ENCODE measurements around the gene RFNG. TPM values are rescaled to one million over a fixed set of nuclear protein-coding genes. Genes with fewer than 3 reads are reported as not detected.

Gene RFNG
- total and polyA plus RNA-seq, 5 donors from 2014 or later = 3.2 to 35.1 (median 5.4) TPM

- no peak overlapping the region for H3K4me3 Mint-ChIP-seq
- Histone ChIP-seq H3K27me3 (ENCODE audit: control insufficient read depth, insufficient read depth, low read length) (no peaks in the 10 kb centered on the region), H3K36me3 (ENCODE audit: control insufficient read depth, insufficient read depth, low read length) (peaks cover 27% of the 10 kb centered on the region), H3K27ac (ENCODE audit: insufficient read depth, low read length, poor library complexity, severe bottlenecking) (no peak overlapping the region), H3K4me3 (ENCODE audit: low read depth, low read length) (no peak overlapping the region), H3K9me3 (ENCODE audit: control insufficient read depth in 2 of 2, low read length in 2 of 2) (no peaks in the 10 kb centered on the region), H3K4me1 (ENCODE audit: control insufficient read depth, insufficient read depth, low read length, poor library complexity, severe bottlenecking) (no peaks in the 10 kb centered on the region)
- H3K4me1 Mint-ChIP-seq = no peaks in the 10 kb centered on the region
- no peak for DNase-seq
- H3K27ac Mint-ChIP-seq = no peak overlapping the region
- no peaks in the 10 kb centered on the region for H3K27me3 Mint-ChIP-seq
- no peaks in the 10 kb centered on the region for H3K9me3 Mint-ChIP-seq
- no peaks in the 10 kb centered on the region for H3K36me3 Mint-ChIP-seq
- ATAC-seq (ENCODE audit: low read depth in 2 of 2) = no peak
Measured at GRCh38 chr17:82082456-82082855, 30.8 kb upstream of the RFNG start.

- H3K4me1 ChIP-seq (ENCODE audit: control insufficient read depth, insufficient read depth, low read length, poor library complexity, severe bottlenecking) = no peaks in the 10 kb centered on the region
Measured at GRCh38 chr17:82081966-82082365, 30.4 kb upstream of the RFNG start.

GRCh38 chr17:82081546-82081945 lies 29.9 kb upstream of the RFNG start:
- Histone ChIP-seq H3K9me3 (ENCODE audit: control insufficient read depth in 2 of 2, low read length in 2 of 2) (no peaks in the 10 kb centered on the region), H3K27me3 (ENCODE audit: control insufficient read depth, insufficient read depth, low read length) (no peaks in the 10 kb centered on the region), H3K4me1 (ENCODE audit: control insufficient read depth, insufficient read depth, low read length, poor library complexity, severe bottlenecking) (no peaks in the 10 kb centered on the region), H3K27ac (ENCODE audit: insufficient read depth, low read length, poor library complexity, severe bottlenecking) (no peak overlapping the region), H3K36me3 (ENCODE audit: control insufficient read depth, insufficient read depth, low read length) (peaks cover 26% of the 10 kb centered on the region), H3K4me3 (ENCODE audit: low read depth, low read length) (no peak overlapping the region)
- no peaks in the 10 kb centered on the region for H3K27me3 Mint-ChIP-seq
- no peak overlapping the region for H3K27ac Mint-ChIP-seq
- H3K9me3 Mint-ChIP-seq = no peaks in the 10 kb centered on the region
- ATAC-seq (ENCODE audit: low read depth in 2 of 2) (no peak), DNase-seq (no peak)
- no peaks in the 10 kb centered on the region for H3K4me1 Mint-ChIP-seq
- no peaks in the 10 kb centered on the region for H3K36me3 Mint-ChIP-seq
- H3K4me3 Mint-ChIP-seq = no peak overlapping the region

More at GRCh38 chr17:82081966-82082365, 30.4 kb upstream of the RFNG start:
- H3K27ac Mint-ChIP-seq = no peak overlapping the region
- no peak for ATAC-seq (ENCODE audit: low read depth in 2 of 2)
- Histone ChIP-seq H3K27ac (ENCODE audit: insufficient read depth, low read length, poor library complexity, severe bottlenecking) (no peak overlapping the region), H3K9me3 (ENCODE audit: control insufficient read depth in 2 of 2, low read length in 2 of 2) (no peaks in the 10 kb centered on the region), H3K36me3 (ENCODE audit: control insufficient read depth, insufficient read depth, low read length) (peaks cover 27% of the 10 kb centered on the region), H3K27me3 (ENCODE audit: control insufficient read depth, insufficient read depth, low read length) (no peaks in the 10 kb centered on the region), H3K4me3 (ENCODE audit: low read depth, low read length) (no peak overlapping the region)
- no peak overlapping the region for H3K4me3 Mint-ChIP-seq
- no peaks in the 10 kb centered on the region for H3K9me3 Mint-ChIP-seq
- no peak for DNase-seq
- no peaks in the 10 kb centered on the region for H3K36me3 Mint-ChIP-seq
- no peaks in the 10 kb centered on the region for H3K4me1 Mint-ChIP-seq
- no peaks in the 10 kb centered on the region for H3K27me3 Mint-ChIP-seq

GRCh38 chr17:82080789-82081464 lies 29.3 kb upstream of the RFNG start:
- Histone ChIP-seq H3K4me1 (ENCODE audit: control insufficient read depth, insufficient read depth, low read length, poor library complexity, severe bottlenecking) (no peaks in the 10 kb centered on the region), H3K9me3 (ENCODE audit: control insufficient read depth in 2 of 2, low read length in 2 of 2) (no peaks in the 10 kb centered on the region), H3K27ac (ENCODE audit: insufficient read depth, low read length, poor library complexity, severe bottlenecking) (no peak overlapping the region), H3K27me3 (ENCODE audit: control insufficient read depth, insufficient read depth, low read length) (no peaks in the 10 kb centered on the region), H3K36me3 (ENCODE audit: control insufficient read depth, insufficient read depth, low read length) (peaks cover 20% of the 10 kb centered on the region), H3K4me3 (ENCODE audit: low read depth, low read length) (no peak overlapping the region)
- Mint-ChIP-seq H3K27me3 (no peaks in the 10 kb centered on the region), H3K9me3 (no peaks in the 10 kb centered on the region), H3K4me3 (no peak overlapping the region), H3K4me1 (no peaks in the 10 kb centered on the region), H3K36me3 (no peaks in the 10 kb centered on the region), H3K27ac (no peak overlapping the region)
- no peak for DNase-seq
- ATAC-seq (ENCODE audit: low read depth in 2 of 2) = no peak

- H3K9me3 ChIP-seq (ENCODE audit: control insufficient read depth in 2 of 2, low read length in 2 of 2) = no peaks in the 10 kb centered on the region
Measured at GRCh38 chr17:82080048-82080788, 28.6 kb upstream of the RFNG start.

GRCh38 chr17:82079001-82079677 lies 27.5 kb upstream of the RFNG start:
- no peak for ATAC-seq (ENCODE audit: low read depth in 2 of 2)
- Histone ChIP-seq H3K4me1 (ENCODE audit: control insufficient read depth, insufficient read depth, low read length, poor library complexity, severe bottlenecking) (no peaks in the 10 kb centered on the region), H3K27ac (ENCODE audit: insufficient read depth, low read length, poor library complexity, severe bottlenecking) (no peak overlapping the region), H3K4me3 (ENCODE audit: low read depth, low read length) (no peak overlapping the region), H3K9me3 (ENCODE audit: control insufficient read depth in 2 of 2, low read length in 2 of 2) (no peaks in the 10 kb centered on the region), H3K27me3 (ENCODE audit: control insufficient read depth, insufficient read depth, low read length) (no peaks in the 10 kb centered on the region), H3K36me3 (ENCODE audit: control insufficient read depth, insufficient read depth, low read length) (peaks cover 19% of the 10 kb centered on the region)
- Mint-ChIP-seq H3K27ac (no peak overlapping the region), H3K27me3 (peaks cover 5% of the 10 kb centered on the region), H3K36me3 (no peaks in the 10 kb centered on the region), H3K9me3 (no peaks in the 10 kb centered on the region), H3K4me3 (no peak overlapping the region), H3K4me1 (no peaks in the 10 kb centered on the region)
- no peak for DNase-seq

More at GRCh38 chr17:82080048-82080788, 28.6 kb upstream of the RFNG start:
- no peak overlapping the region for H3K4me3 Mint-ChIP-seq
- no peaks in the 10 kb centered on the region for H3K4me1 ChIP-seq (ENCODE audit: control insufficient read depth, insufficient read depth, low read length, poor library complexity, severe bottlenecking)
- no peaks in the 10 kb centered on the region for H3K9me3 Mint-ChIP-seq
- no peaks in the 10 kb centered on the region for H3K4me1 Mint-ChIP-seq
- H3K27me3 Mint-ChIP-seq = no peaks in the 10 kb centered on the region
- ATAC-seq (ENCODE audit: low read depth in 2 of 2) = no peak
- no peak overlapping the region for H3K4me3 ChIP-seq (ENCODE audit: low read depth, low read length)
- H3K27ac ChIP-seq (ENCODE audit: insufficient read depth, low read length, poor library complexity, severe bottlenecking) = no peak overlapping the region
- no peaks in the 10 kb centered on the region for H3K27me3 ChIP-seq (ENCODE audit: control insufficient read depth, insufficient read depth, low read length)
- DNase-seq = no peak
- H3K36me3 Mint-ChIP-seq = no peaks in the 10 kb centered on the region
- no peak overlapping the region for H3K27ac Mint-ChIP-seq
- H3K36me3 ChIP-seq (ENCODE audit: control insufficient read depth, insufficient read depth, low read length) = peaks cover 20% of the 10 kb centered on the region

- no peak overlapping the region for H3K4me3 ChIP-seq (ENCODE audit: low read depth, low read length)
- DNase-seq (no peak), ATAC-seq (ENCODE audit: low read depth in 2 of 2) (no peak)
- no peaks in the 10 kb centered on the region for H3K4me1 Mint-ChIP-seq
- H3K27ac Mint-ChIP-seq = no peak overlapping the region
- H3K36me3 ChIP-seq (ENCODE audit: control insufficient read depth, insufficient read depth, low read length) = peaks cover 17% of the 10 kb centered on the region
- H3K27me3 Mint-ChIP-seq = peaks cover 8% of the 10 kb centered on the region
- no peak overlapping the region for H3K4me3 Mint-ChIP-seq
- no peaks in the 10 kb centered on the region for H3K4me1 ChIP-seq (ENCODE audit: control insufficient read depth, insufficient read depth, low read length, poor library complexity, severe bottlenecking)
- no peaks in the 10 kb centered on the region for H3K36me3 Mint-ChIP-seq
- H3K9me3 Mint-ChIP-seq = no peaks in the 10 kb centered on the region
- H3K9me3 ChIP-seq (ENCODE audit: control insufficient read depth in 2 of 2, low read length in 2 of 2) = no peaks in the 10 kb centered on the region
- no peak overlapping the region for H3K27ac ChIP-seq (ENCODE audit: insufficient read depth, low read length, poor library complexity, severe bottlenecking)
- no peaks in the 10 kb centered on the region for H3K27me3 ChIP-seq (ENCODE audit: control insufficient read depth, insufficient read depth, low read length)
Measured at GRCh38 chr17:82078433-82078832, 26.8 kb upstream of the RFNG start.
